Heart left ventricle (tissue), 13 donors: ENCODE data around the gene VDAC1.

Source experiments
- CTCF ChIP-seq, 12 donors: fragments of 200-600 bp; sonication (generic) in 4 of 12; IDR thresholded peaks; one replicate each; pipeline versions ENCODE4 v1.5.0 to v1.8.0; 2018 to 2022; ENCODE audit warnings: antibody characterized with exemption in 12 of 12, mild to moderate bottlenecking in 5 of 12
- POLR2A ChIP-seq, 2 donors: fragments of 450-650 bp; IDR thresholded peaks; one replicate each; pipeline ENCODE4 v1.6.1; 2017; ENCODE audit warnings: antibody characterized with exemption in 2 of 2, mild to moderate bottlenecking in 2 of 2, moderate library complexity in 2 of 2
- donor health status: ischemic (EF 13 %, LVEDD 7.1; RV severe dilation, severe dysfunction).
- donor health status: DM: no; HTN: yes; CAD: no.
- donor health status: DM: no; HTN: no; CAD: no.
- donor health status: ischemic (EF 25% LVEDD 6.9; RV normal size, moderate dysfunction).
- donor health status: ischemic (EF 25% LVEDD 5.7; RV mildly dilated, moderate dysfunction).
- donor health status: ischemic (EF 35%, LVEDD 5.7; RV mildly dilated, moderate dysfunction).
- donor health status: nonischemic (EF 11% LVEDD 7.7; RV severe dilation, severe dysfunction).
- donor health status: DM: yes; HTN: yes; CAD: no.
- donor health status: PGD.
- donor health status: ischemic (EF 29% LVEDD 5.4; RV normal size, mild dysfunction).
- donor health status: nonischemic (EF 23%, LVEDD 6.1; RV moderate dilation, normal function).

- no peak for TF ChIP-seq CTCF (IDR thresholded peaks at IDR 0.05)
- TF ChIP-seq POLR2A (IDR thresholded peaks at IDR 0.05), result no peak
Observed at GRCh38 chr5:134027288-134027615, 22.5 kb upstream of the VDAC1 start.
